A549 (cell line): Measurements from ENCODE around the gene UBE4A. TPM values are rescaled to one million over a fixed set of nuclear protein-coding genes. Genes with fewer than 3 reads are reported as not detected.
A peak's percentile ranks its signal among the peaks of the same experiment; 100 is the strongest.

Source experiments
- ATAC-seq, 2 experiments: fragments of 200-7000 bp in 1 of 2; fragments of >200 bp in 1 of 2; cut with Nextera tagmentation in 1 of 2; cut with Tn5 transposase in 1 of 2; 3 replicates each; pipeline versions ENCODE4 v1.8.0 to v1.9.1; 2018 to 2020; ENCODE audit warnings: mild to moderate bottlenecking in 1 of 2, moderate library complexity in 1 of 2
- CTCF ChIA-PET: fragments of 300-600 bp; sonication (Branson Sonifier 250); formaldehyde crosslinking; extraction: SDS; loops from one replicate; lab custom pipeline; 2021; ENCODE audit warnings: antibody characterized with exemption, inconsistent platforms; lab: Yijun Ruan, JAX
- POLR2A ChIA-PET: fragments of 350-600 bp; formaldehyde crosslinking; extraction: SDS; loops from one replicate; lab custom pipeline; 2021; ENCODE audit warnings: antibody characterized with exemption, inconsistent platforms; lab: Yijun Ruan, JAX
- DNase-seq, 2 experiments: peaks; one replicate each; pipeline versions ENCODE4 v3.0.0 to v3.0.0-alpha.2; 2011 to 2016; ENCODE audit warnings: low read depth in 1 of 2, low spot score in 1 of 2
- FAIRE-seq: peaks from 2 replicates; lab custom pipeline; 2011; peaks lifted over from hg19 to GRCh38; lab: Jason Lieb, UNC
- H3K27ac ChIP-seq, 2 experiments: fragments of >200 bp; sonication (Bioruptor Twin); formaldehyde crosslinking; 3 replicates each; pipeline ENCODE4 v1.5.1; 2016 to 2017
- H3K4me1 ChIP-seq: fragments of >200 bp; sonication (Bioruptor Twin); formaldehyde crosslinking; 3 replicates; pipeline ENCODE4 v1.6.1; 2016
- H3K4me2 ChIP-seq: fragments of >200 bp; sonication (Bioruptor Twin); formaldehyde crosslinking; 3 replicates; pipeline ENCODE4 v1.6.1; 2016
- H3K4me3 ChIP-seq: fragments of >200 bp; sonication (Bioruptor Twin); formaldehyde crosslinking; 3 replicates; pipeline ENCODE4 v1.5.1; 2016
- H3K9me3 ChIP-seq: fragments of >200 bp; sonication (Bioruptor Twin); formaldehyde crosslinking; 3 replicates; pipeline ENCODE4 v1.6.1; 2016
- BCL3 ChIP-seq: fragments of >200 bp; sonication (Bioruptor Twin); formaldehyde crosslinking; IDR thresholded peaks from 3 replicates; pipeline ENCODE4 v1.6.1; 2016
- CBX2 ChIP-seq: fragments of 200-600 bp; sonication (generic); IDR thresholded peaks from 2 replicates; pipeline ENCODE4 v1.6.1; 2016; ENCODE audit warnings: low read depth, mild to moderate bottlenecking, borderline replicate concordance
- CHD4 ChIP-seq: fragments of 200-600 bp; sonication (generic); IDR thresholded peaks from 2 replicates; pipeline ENCODE4 v1.6.1; 2016; ENCODE audit warnings: antibody characterized with exemption, mild to moderate bottlenecking, borderline replicate concordance
- EP300 ChIP-seq, 2 experiments: fragments of >200 bp; sonication (Bioruptor Twin); formaldehyde crosslinking; IDR thresholded peaks; 2 replicates in 1 of 2; 3 replicates in 1 of 2; pipeline ENCODE4 v1.6.1; 2016 to 2017
- FOXS1 ChIP-seq: fragments of 250-450 bp; sonication (Bioruptor Pico); IDR thresholded peaks from 2 replicates; pipeline ENCODE4 v1.5.0; 2020; ENCODE audit warnings: mild to moderate bottlenecking, moderate library complexity
- GATA3 ChIP-seq: IDR thresholded peaks from 2 replicates; pipeline ENCODE4 v1.6.1; 2012; ENCODE audit warnings: borderline replicate concordance
- HES2 ChIP-seq: fragments of >200 bp; sonication (Bioruptor Twin); formaldehyde crosslinking; IDR thresholded peaks from 2 replicates; pipeline ENCODE4 v1.6.1; 2016
- HOXB13 ChIP-seq: fragments of 250-450 bp; sonication (Bioruptor Pico); IDR thresholded peaks from 2 replicates; pipeline ENCODE4 v1.5.0; 2020; ENCODE audit warnings: low read depth, mild to moderate bottlenecking, moderate library complexity
- JUNB ChIP-seq: fragments of >200 bp; sonication (Bioruptor Twin); formaldehyde crosslinking; IDR thresholded peaks from 2 replicates; pipeline ENCODE4 v1.6.1; 2016
- MAFK ChIP-seq: fragments of 450-650 bp; IDR thresholded peaks from 2 replicates; pipeline ENCODE4 v1.6.1; 2014; ENCODE audit not compliant: partially characterized antibody
- MAZ ChIP-seq: fragments of 150-350 bp; IDR thresholded peaks from 2 replicates; pipeline ENCODE4 v1.6.1; 2014; ENCODE audit warnings: antibody characterized with exemption, low read depth, low read length, borderline replicate concordance
- MYC ChIP-seq: IDR thresholded peaks from 2 replicates; pipeline ENCODE4 v1.6.1; 2012; ENCODE audit warnings: mild to moderate bottlenecking, inconsistent platforms, low read length, improper control_type of control experiment, borderline replicate concordance
- NPAS2 ChIP-seq: fragments of 250-450 bp; sonication (Bioruptor Pico); IDR thresholded peaks from 2 replicates; pipeline ENCODE4 v1.8.0; 2022; ENCODE audit warnings: mild to moderate bottlenecking, moderate library complexity, borderline replicate concordance
- PHF8 ChIP-seq: fragments of 200-600 bp; sonication (generic); IDR thresholded peaks from 2 replicates; pipeline ENCODE4 v1.6.1; 2016; ENCODE audit warnings: low read depth, mild to moderate bottlenecking, antibody characterized with exemption, moderate library complexity, borderline replicate concordance
- POLR2A ChIP-seq: IDR thresholded peaks from 2 replicates; pipeline ENCODE4 v1.6.1; 2012; ENCODE audit warnings: mild to moderate bottlenecking, low read length
- RARB ChIP-seq: fragments of 250-450 bp; sonication (Bioruptor Pico); IDR thresholded peaks from 2 replicates; pipeline ENCODE4 v1.8.0; 2021; ENCODE audit warnings: mild to moderate bottlenecking, moderate library complexity
- REST ChIP-seq: fragments of 200-600 bp; sonication (generic); IDR thresholded peaks from 2 replicates; pipeline ENCODE4 v1.6.1; 2016; ENCODE audit warnings: antibody characterized with exemption, mild to moderate bottlenecking, moderate library complexity
- RFX5 ChIP-seq: fragments of 450-650 bp; IDR thresholded peaks from 2 replicates; pipeline ENCODE4 v1.7.1; 2014; ENCODE audit warnings: antibody characterized with exemption, mild to moderate bottlenecking, moderate library complexity
- RNF2 ChIP-seq: fragments of 200-600 bp; sonication (generic); IDR thresholded peaks from 2 replicates; pipeline ENCODE4 v1.6.1; 2016; ENCODE audit warnings: low read depth, mild to moderate bottlenecking, antibody characterized with exemption, moderate library complexity, borderline replicate concordance
- SMC3 ChIP-seq: fragments of >200 bp; sonication (Bioruptor Twin); formaldehyde crosslinking; IDR thresholded peaks from 3 replicates; pipeline ENCODE4 v1.6.1; 2018; ENCODE audit warnings: inconsistent platforms
- TP53 ChIP-seq: fragments of 250-450 bp; sonication (Bioruptor Pico); IDR thresholded peaks from 2 replicates; pipeline ENCODE4 v1.5.0; 2021; ENCODE audit warnings: mild to moderate bottlenecking, moderate library complexity
- USF2 ChIP-seq: fragments of 450-650 bp; IDR thresholded peaks from 2 replicates; pipeline ENCODE4 v1.6.1; 2014; ENCODE audit warnings: antibody characterized with exemption
- ZNF302 ChIP-seq: fragments of 250-450 bp; sonication (Bioruptor Pico); IDR thresholded peaks from 2 replicates; pipeline ENCODE4 v1.9.0; 2021; ENCODE audit warnings: inconsistent platforms, mild to moderate bottlenecking, moderate library complexity
- ZSCAN20 ChIP-seq: fragments of 250-450 bp; sonication (Bioruptor Pico); IDR thresholded peaks from 2 replicates; pipeline ENCODE4 v1.8.0; 2022; ENCODE audit warnings: mild to moderate bottlenecking, moderate library complexity
- WGBS: methylation state at CpG from one replicate; pipeline ENCODE4 v1.1.6; 2017; ENCODE audit errors: missing lambda C conversion rate; 5-methylcytosine and 5-hydroxymethylcytosine counted together
- polyA plus RNA-seq, 4 experiments: library from polyadenylated mRNA; depleted of rRNA in 3 of 4; stranded (reverse); fragments of >200 nt; fragmentation: RNase III in 1 of 4; extraction: RNeasy Plus Mini Kit Qiagen cat#74134 plus additional on column Dnase treatment in 1 of 4; gene quantifications; 2 replicates in 3 of 4; 3 replicates in 1 of 4; pipeline ENCODE4 v1.2.3, GENCODE V29; 2011 to 2017
- TF ChIP-seq, protein P1 (sequence below): IDR thresholded peaks from 2 replicates; pipeline ENCODE4 v1.6.1; 2012
- TF ChIP-seq, protein P2 (sequence below): fragments of >200 bp; sonication (Bioruptor Twin); formaldehyde crosslinking; IDR thresholded peaks from 3 replicates; pipeline ENCODE4 v1.5.1; 2016

The UBE4A gene
- polyA plus RNA-seq, 2 of the 4 experiments (the other 2 are of a cell fraction) = 11.4 to 18.9 TPM

DNA sequence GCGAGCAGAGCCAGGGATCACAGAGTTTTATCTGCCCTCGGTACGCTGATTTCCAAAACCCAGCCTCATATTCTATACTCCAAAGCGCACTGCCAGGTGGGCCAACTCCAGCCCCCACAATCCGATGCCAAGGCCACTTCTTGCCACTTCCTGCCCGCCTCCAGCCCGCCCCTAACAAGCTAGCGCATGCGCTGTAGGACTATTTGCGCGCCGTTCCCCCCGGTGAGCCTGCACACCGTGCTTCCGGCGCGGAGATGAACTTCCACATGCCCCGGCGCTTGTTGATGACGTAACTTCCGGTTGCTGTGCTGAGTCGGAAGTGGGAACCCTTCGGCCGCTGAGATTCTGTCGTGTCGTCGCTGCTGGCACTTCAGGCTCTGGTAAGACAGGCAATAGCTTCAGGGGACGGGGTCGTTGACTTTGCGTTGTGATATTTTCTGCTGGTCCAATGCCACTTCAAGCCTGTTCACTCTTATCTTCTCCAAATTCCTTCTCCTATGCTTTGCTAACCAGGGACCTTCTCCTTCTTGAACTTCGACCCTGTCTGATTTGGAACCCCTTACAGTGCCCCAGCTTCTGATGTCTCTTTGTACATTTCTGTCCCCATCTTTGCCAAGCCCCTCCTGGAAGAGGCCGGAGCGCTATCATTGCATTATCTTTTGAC is at the start of gene UBE4A (continued):
- TF ChIP-seq USF2 (no peak), EP300 (IDR thresholded peaks at IDR 0.05) (no peak), RFX5 (no peak), RNF2 (no peak), FOXS1 (CRISPR knock-in tag) (no peak), ZSCAN20 (no peak), ZNF302 (no peak), PHF8 (peak; percentile 77), CHD4 (peak; percentile 99), SMC3 (no peak), MYC (0 out of 2 replicates have a peak, but pooled peaks have one; percentile 38), CBX2 (no peak), NPAS2 (CRISPR knock-in tag) (no peak), HOXB13 (CRISPR knock-in tag) (no peak), POLR2A (peak; percentile 66), REST (no peak), RARB (CRISPR knock-in tag) (no peak), GATA3 (no peak), MAFK (no peak), TP53 (no peak)
- TF ChIP-seq, protein P1, sequence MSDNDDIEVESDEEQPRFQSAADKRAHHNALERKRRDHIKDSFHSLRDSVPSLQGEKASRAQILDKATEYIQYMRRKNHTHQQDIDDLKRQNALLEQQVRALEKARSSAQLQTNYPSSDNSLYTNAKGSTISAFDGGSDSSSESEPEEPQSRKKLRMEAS = peak; percentile 80
- TF ChIP-seq, protein P2, sequence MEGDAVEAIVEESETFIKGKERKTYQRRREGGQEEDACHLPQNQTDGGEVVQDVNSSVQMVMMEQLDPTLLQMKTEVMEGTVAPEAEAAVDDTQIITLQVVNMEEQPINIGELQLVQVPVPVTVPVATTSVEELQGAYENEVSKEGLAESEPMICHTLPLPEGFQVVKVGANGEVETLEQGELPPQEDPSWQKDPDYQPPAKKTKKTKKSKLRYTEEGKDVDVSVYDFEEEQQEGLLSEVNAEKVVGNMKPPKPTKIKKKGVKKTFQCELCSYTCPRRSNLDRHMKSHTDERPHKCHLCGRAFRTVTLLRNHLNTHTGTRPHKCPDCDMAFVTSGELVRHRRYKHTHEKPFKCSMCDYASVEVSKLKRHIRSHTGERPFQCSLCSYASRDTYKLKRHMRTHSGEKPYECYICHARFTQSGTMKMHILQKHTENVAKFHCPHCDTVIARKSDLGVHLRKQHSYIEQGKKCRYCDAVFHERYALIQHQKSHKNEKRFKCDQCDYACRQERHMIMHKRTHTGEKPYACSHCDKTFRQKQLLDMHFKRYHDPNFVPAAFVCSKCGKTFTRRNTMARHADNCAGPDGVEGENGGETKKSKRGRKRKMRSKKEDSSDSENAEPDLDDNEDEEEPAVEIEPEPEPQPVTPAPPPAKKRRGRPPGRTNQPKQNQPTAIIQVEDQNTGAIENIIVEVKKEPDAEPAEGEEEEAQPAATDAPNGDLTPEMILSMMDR = no peak

- WGBS = 64% methylated on average over 3 of the region's 3 CpGs
- ChIA-PET POLR2A (no interaction called here), CTCF (interaction anchor here (1.2 kb wide), 2 partner anchors 10 to 14 kb away, joined by 3 read pairs; no protein-coding TSS in a partner anchor)
- no peaks in the 10 kb centered on the region for H3K9me3 ChIP-seq
- H3K4me2 ChIP-seq = no peak overlapping the region
- peaks cover 2% of the 10 kb centered on the region; the same call in 1 of the 3 replicates for H3K4me1 ChIP-seq
- FAIRE-seq = no peak
- ATAC-seq = no peak
- H3K4me3 ChIP-seq = no peak overlapping the region
- H3K27ac ChIP-seq = no peak overlapping the region
- DNase-seq = no peak
- TF ChIP-seq MAFK (no peak), JUNB (no peak), MAZ (no peak), NPAS2 (CRISPR knock-in tag) (no peak), RARB (CRISPR knock-in tag) (no peak), CHD4 (no peak), BCL3 (no peak), HES2 (no peak)
- TF ChIP-seq, protein P2 = no peak
These were observed 49.1 kb upstream of the UBE4A start for GRCh38 chr11:118310271-118310670.
